ENCODE results near the gene FGF7.
"Not testable (repeated sequence)": the region's sequence is repeated elsewhere in the genome, so short reads cannot be mapped to it uniquely, and the experiment has no call there.

Gene FGF7

DNA sequence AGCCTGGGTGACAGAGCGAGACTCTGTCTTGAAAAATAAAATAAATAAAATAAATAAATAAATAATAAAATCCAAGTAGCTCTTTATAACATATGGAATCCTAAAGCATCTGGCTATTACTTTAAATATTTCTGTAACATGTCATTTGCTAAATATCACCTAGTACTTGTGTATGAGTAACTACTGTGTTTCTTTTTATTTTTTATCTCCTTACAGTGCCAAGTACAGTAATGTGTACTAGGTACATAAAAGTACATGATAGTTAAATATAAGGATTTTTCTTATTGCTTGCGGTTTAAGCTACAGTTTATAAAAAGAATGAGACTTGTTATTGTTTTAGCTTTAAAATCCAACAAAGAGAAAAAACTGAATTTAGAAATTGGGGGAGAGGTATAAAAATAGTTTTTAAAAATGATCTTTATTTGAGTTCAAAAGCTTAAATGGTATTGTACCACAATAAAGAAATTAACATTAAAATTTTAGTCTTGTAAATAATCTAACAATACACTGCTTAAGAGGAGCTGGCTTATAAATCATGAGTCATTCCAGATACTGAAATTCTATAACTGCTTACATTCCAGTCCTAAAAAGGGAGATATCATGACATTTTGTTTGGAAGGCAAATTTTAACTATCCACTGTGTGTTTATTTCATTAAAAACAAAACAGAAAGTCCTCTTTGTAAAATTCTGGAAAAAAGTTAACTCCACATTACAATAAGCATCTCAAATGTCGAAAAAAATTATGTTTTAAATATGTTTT lies 73.1 kb downstream of the FGF7 start:
- DNase-seq: no peak

DNA sequence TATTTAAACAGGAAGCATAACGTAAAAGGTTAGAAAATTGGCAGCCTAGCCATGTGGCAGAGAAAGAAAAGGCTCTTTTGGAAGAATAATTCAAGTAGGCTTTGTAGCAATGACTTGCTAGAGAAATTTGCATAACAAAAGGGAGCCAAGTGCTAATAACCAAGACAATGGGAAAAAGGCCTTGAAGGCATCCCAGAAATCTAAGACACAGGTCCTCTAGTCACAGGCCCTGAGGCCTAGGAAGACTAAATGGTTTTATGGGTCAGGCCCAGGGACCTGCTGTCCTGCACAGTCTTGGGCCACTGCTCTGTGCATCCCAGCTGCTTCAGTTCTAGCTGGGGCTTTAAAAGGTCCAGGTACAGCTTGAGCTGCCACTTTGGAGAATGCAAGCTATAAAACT lies 78.5 kb downstream of the FGF7 start:
- DNase-seq: no peak

DNA sequence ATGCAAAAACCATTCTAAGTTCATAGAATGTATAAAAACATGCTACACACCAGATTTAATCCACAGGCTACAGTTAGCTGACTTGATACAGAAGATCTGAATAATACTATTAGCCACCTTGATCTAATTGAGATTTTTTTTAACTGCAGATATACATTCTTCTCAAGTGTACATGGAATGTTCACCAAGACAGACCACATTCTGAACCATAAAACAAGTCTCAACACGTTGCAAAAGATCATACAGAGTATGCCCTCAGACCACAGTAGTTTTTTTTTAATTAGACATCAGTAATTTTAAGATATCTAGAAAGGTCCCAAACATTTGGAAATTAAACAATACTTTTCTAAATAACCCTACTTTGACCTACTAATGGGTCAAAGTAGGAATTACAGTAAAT lies 83.3 kb downstream of the FGF7 start:
- no peak for DNase-seq

DNA sequence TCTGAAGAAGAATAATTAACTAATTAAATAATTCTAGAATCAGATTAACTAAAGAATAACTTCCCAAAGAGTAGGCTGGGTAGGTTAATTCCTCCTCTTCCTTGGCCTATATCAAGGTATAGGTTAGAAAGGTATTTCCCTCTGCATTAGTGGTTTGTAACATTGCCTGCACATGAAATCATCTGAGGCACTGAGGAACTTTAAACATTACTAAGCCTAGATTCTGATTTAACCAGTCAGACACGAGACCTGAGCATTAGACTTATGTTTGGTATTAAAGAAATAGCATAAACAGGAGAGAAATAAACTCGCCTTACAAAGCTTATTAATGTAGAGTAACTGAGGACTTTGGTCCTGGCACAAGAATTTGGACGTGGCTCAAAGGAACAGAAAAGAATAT lies 84.2 kb downstream of the FGF7 start:
- DNase-seq: no peak

DNA sequence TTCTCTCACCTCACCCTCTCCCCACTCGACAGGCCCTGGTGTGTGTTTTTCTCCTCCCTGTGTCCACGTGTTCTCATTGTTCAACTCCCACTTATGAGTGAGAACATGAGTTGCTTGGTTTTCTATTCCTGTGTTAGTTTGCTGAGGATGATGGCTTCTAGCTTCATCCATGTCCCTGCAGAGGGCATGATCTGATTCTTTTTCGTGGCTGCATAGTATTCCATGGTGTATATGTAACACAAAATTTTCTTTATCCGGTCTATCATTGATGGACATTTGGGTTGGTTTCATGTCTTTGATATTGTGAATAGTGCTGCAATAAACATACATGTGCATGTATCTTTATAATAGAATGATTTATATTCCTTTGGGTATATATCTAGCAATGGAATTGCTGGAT lies 89.7 kb downstream of the FGF7 start:
- DNase-seq: not testable (repeated sequence)

DNA sequence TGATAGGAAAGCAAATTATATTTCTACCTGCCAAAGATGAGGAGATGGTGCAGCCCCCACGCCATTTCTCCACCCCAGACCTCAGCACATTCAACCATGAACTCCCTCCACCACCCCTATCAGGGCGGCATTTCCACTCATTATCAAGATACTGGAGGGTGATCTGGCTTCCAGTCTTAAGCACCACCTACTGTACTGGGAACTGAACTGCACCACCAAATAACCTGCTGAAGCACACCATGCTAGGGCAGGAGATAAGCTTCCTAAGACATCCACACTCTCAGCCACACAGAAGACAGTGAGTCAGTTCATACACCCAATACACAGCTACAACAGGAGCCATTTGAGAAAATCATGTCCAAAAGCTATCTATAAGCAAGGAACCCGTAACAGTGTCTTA lies 98.8 kb downstream of the FGF7 start:
- DNase-seq: no peak

DNA sequence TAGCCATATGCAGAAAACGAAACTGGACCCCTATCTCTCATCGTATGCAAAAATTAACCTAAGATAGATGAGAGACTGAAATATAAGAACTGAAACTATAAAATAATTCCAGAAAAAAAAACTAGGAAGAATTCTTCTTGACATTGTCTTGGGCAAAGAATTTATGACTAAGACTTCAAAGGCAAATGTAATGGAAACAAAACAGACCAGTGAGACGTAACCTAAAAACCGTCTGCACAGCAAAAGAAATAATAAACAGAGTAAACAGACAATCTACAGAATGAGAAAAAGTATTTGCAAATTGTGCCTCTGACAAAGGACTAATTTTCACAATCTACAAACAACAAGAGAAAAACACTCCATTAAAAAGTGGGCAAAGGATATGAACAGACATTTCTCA lies 105.2 kb downstream of the FGF7 start:
- DNase-seq: no peak

DNA sequence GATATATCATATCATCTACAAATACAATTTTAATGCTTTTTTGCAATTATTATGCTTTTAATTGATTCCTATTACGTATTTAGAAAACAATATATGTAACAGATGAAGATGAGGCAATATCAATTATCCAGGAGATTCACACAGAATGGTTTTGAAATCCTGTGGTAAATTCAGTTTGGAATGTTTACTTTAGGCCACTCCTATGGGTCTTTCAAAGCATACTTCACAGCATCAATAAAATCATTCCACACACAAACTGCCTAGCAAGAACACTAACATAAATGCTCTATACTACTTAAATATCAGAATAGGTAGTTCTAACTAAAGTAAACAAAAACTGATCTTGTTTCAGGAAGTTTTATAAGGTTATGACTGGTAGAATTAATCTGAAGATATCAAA lies 107.0 kb downstream of the FGF7 start:
- DNase-seq: no peak
